HepG2 (cell line): ENCODE data around the gene JPH2.

Experiments used
- EZH2 ChIP-seq: conservative IDR thresholded peaks from 2 replicates; pipeline ENCODE4 v1.6.1; 2012; ENCODE audit warnings: mild to moderate bottlenecking, low read depth, low read length, moderate library complexity
- HHEX ChIP-seq: IDR thresholded peaks from 2 replicates; pipeline ENCODE4 v1.6.1; 2016; ENCODE audit warnings: control low read depth
- KLF13 ChIP-seq: sonication (generic); formaldehyde crosslinking; IDR thresholded peaks from 2 replicates; pipeline ENCODE4 v1.4.0; 2020; ENCODE audit warnings: mild to moderate bottlenecking, missing genetic modification reagents
- YEATS2 ChIP-seq: sonication (generic); formaldehyde crosslinking; IDR thresholded peaks from 2 replicates; pipeline ENCODE4 v1.4.0; 2020; ENCODE audit warnings: missing genetic modification reagents, borderline replicate concordance
- ZFX ChIP-seq: sonication (generic); formaldehyde crosslinking; IDR thresholded peaks from 2 replicates; pipeline ENCODE4 v1.4.0; 2020; ENCODE audit warnings: mild to moderate bottlenecking, low read depth, missing genetic modification reagents, moderate library complexity
- ZNF17 ChIP-seq: sonication (generic); formaldehyde crosslinking; IDR thresholded peaks from 2 replicates; pipeline ENCODE4 v1.5.0; 2020; ENCODE audit warnings: mild to moderate bottlenecking, missing genetic modification reagents
- ZNF772 ChIP-seq: sonication (generic); formaldehyde crosslinking; IDR thresholded peaks from 2 replicates; pipeline ENCODE4 v1.5.0; 2020; ENCODE audit warnings: mild to moderate bottlenecking, missing genetic modification reagents
- TF ChIP-seq, protein P1 (sequence below): sonication (generic); formaldehyde crosslinking; IDR thresholded peaks from 2 replicates; pipeline ENCODE4 v1.5.0; 2020; ENCODE audit warnings: mild to moderate bottlenecking, missing genetic modification reagents, moderate library complexity

GRCh38 chr20:44098657-44099056 lies 88.3 kb downstream of the JPH2 start:
- TF ChIP-seq, protein P1, sequence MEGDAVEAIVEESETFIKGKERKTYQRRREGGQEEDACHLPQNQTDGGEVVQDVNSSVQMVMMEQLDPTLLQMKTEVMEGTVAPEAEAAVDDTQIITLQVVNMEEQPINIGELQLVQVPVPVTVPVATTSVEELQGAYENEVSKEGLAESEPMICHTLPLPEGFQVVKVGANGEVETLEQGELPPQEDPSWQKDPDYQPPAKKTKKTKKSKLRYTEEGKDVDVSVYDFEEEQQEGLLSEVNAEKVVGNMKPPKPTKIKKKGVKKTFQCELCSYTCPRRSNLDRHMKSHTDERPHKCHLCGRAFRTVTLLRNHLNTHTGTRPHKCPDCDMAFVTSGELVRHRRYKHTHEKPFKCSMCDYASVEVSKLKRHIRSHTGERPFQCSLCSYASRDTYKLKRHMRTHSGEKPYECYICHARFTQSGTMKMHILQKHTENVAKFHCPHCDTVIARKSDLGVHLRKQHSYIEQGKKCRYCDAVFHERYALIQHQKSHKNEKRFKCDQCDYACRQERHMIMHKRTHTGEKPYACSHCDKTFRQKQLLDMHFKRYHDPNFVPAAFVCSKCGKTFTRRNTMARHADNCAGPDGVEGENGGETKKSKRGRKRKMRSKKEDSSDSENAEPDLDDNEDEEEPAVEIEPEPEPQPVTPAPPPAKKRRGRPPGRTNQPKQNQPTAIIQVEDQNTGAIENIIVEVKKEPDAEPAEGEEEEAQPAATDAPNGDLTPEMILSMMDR = no peak
- TF ChIP-seq ZFX (no peak), EZH2 (no peak), ZNF772 (no peak), ZNF17 (CRISPR knock-in tag) (no peak), HHEX (CRISPR knock-in tag) (no peak), KLF13 (no peak), YEATS2 (CRISPR knock-in tag) (no peak)
